ENCODE data around the gene FAM13A. TPM values are rescaled to one million over a fixed set of nuclear protein-coding genes. Genes with fewer than 3 reads are reported as not detected.
A peak's percentile ranks its signal among the peaks of the same experiment; 100 is the strongest.

Gene FAM13A
- total and polyA plus RNA-seq, 2 of the 4 experiments (the other 2 are of a cell fraction): 13.1 to 22.0 TPM

DNA sequence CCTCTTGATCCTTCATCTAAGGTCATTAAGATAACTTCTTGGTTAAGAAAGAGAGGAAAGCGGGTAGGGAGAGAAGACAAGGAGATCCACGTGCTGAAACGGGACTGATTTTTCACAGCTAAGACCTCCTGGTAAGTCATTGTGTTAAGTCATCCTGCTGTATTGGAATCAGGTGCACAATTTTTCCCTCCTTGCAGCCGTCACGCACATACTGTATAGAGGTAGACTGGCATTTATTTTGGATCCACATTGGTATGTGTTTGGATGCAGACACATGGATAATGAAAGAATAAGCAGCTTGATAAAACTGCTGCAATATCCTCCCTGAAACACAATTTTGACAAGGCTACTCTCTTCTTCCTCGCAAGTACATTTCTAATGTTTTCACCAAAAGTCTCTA lies 299.2 kb downstream of the FAM13A start:
- Histone ChIP-seq H3K4me3 (ENCODE audit: insufficient read depth, low read depth, low read length) (no peak overlapping the region), H3K4ac (ENCODE audit: low read depth, low read length) (peak overlapping the region; percentile 60; the same call in 1 of the 2 replicates), H3K79me1 (ENCODE audit: low read depth in 1 of 2, low read length in 2 of 2) (0 out of 4 replicates have a peak, but pooled peaks cover 0 to 3% of the 10 kb centered on the region in 2 experiments), H2BK120ac (ENCODE audit: low read depth, low read length) (no peak overlapping the region; the same call in 1 of the 2 replicates), H3K9me3 (ENCODE audit: control insufficient read depth, insufficient read depth, low read length) (no peaks in the 10 kb centered on the region), H3K18ac (ENCODE audit: low read depth, low read length) (no peak overlapping the region), H3K4me2 (ENCODE audit: low read depth, low read length) (no peak overlapping the region), H2BK20ac (ENCODE audit: low read depth, low read length) (0 out of 2 replicates have a peak overlapping the region, but pooled peaks have one; percentile 11), H3K14ac (replicated peaks; ENCODE audit: low read depth, low read length) (0 out of 2 replicates have a peak overlapping the region, but pooled peaks have one; percentile 32), H4K8ac (ENCODE audit: low read depth in 2 of 2, low read length in 2 of 2) (no peak overlapping the region), H3K27ac (ENCODE audit: insufficient read depth, low read length) (no peak overlapping the region), H3K56ac (ENCODE audit: extremely low read depth, insufficient read depth, low read length) (no peak overlapping the region), H2BK5ac (ENCODE audit: low read depth, low read length, poor library complexity, severe bottlenecking) (no peak overlapping the region), H3K9ac (ENCODE audit: low read depth, low read length) (no peak overlapping the region), H3K36me3 (ENCODE audit: control insufficient read depth, insufficient read depth, low read length) (peaks cover 10% of the 10 kb centered on the region), H3K9me1 (ENCODE audit: insufficient read depth, low read length) (peaks cover 20% of the 10 kb centered on the region), H4K91ac (ENCODE audit: insufficient read depth, low read depth, low read length) (no peak overlapping the region), H2AK5ac (ENCODE audit: low read depth, low read length) (0 out of 2 replicates have a peak overlapping the region, but pooled peaks have one; percentile 35), H2AK9ac (replicated peaks; ENCODE audit: low read depth, low read length, poor library complexity) (no peak overlapping the region), H3K4me1 (ENCODE audit: control insufficient read depth, insufficient read depth, low read length) (peaks cover 9% of the 10 kb centered on the region), H4K20me1 (ENCODE audit: insufficient read depth, low read length) (no peaks in the 10 kb centered on the region), H3K23ac (ENCODE audit: low read depth, low read length) (no peak overlapping the region), H2BK15ac (ENCODE audit: low read depth, low read length) (no peak overlapping the region), H3K27me3 (ENCODE audit: control insufficient read depth, insufficient read depth, low read length) (no peaks in the 10 kb centered on the region), H2AFZ (replicated peaks; ENCODE audit: low read length, poor library complexity) (no peak overlapping the region), H4K5ac (ENCODE audit: low read depth, low read length) (no peak overlapping the region)
- TF ChIP-seq MAZ (IDR thresholded peaks at IDR 0.05; ENCODE audit: borderline replicate concordance, low read depth, low read length) (no peak), MAFK (IDR thresholded peaks at IDR 0.05; ENCODE audit: low read depth, low read length) (no peak), NFE2L2 (IDR thresholded peaks at IDR 0.05; ENCODE audit: low read depth, low read length) (no peak)
- TF ChIP-seq, protein P1, sequence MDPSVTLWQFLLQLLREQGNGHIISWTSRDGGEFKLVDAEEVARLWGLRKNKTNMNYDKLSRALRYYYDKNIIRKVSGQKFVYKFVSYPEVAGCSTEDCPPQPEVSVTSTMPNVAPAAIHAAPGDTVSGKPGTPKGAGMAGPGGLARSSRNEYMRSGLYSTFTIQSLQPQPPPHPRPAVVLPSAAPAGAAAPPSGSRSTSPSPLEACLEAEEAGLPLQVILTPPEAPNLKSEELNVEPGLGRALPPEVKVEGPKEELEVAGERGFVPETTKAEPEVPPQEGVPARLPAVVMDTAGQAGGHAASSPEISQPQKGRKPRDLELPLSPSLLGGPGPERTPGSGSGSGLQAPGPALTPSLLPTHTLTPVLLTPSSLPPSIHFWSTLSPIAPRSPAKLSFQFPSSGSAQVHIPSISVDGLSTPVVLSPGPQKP (IDR thresholded peaks at IDR 0.05; ENCODE audit: borderline replicate concordance, low read depth, low read length): no peak
- dilution Hi-C loops (cut with HindIII; ENCODE audit: low sequenced_read_pairs, unreplicated experiment) (no loop called here), intact Hi-C loops (cut with micrococcal nuclease) (no loop called here), in situ Hi-C loops (cut with MboI; ENCODE audit: low sequenced_read_pairs) (no loop called here)
- ChIA-PET CTCF (no interaction called here), POLR2A (ENCODE audit: unreplicated experiment) (no interaction called here)
- BruUV-seq (replicated peaks): no TSS peak
- no CpG with 5 or more reads among the region's 6 CpGs for WGBS, 2 experiments (ENCODE audit: extremely low coverage in 2 of 2, insufficient read length in 1 of 2)
- ATAC-seq (ENCODE audit: low read depth): no peak
- DNase-seq: no peak

Data from IMR-90 (cell line).